IPS DF 6.9 (cell line): ENCODE data around the gene INO80D.

Experiments
- DNase-seq: peaks from one replicate; pipeline ENCODE4 v3.0.0-alpha.2; 2013; ENCODE audit warnings: low read depth, low spot score
- H3K27ac ChIP-seq: one replicate; pipeline ENCODE4 v1.5.1; 2013; ENCODE audit warnings: low read length, control low read depth
- H3K27me3 ChIP-seq: 2 replicates; pipeline ENCODE4 v1.6.1; 2013; ENCODE audit warnings: mild to moderate bottlenecking, low read length; ENCODE audit not compliant: control insufficient read depth, insufficient read depth
- H3K36me3 ChIP-seq: 2 replicates; pipeline ENCODE4 v1.6.1; 2013; ENCODE audit warnings: low read length; ENCODE audit not compliant: control insufficient read depth, insufficient read depth
- H3K4me1 ChIP-seq: 2 replicates; pipeline ENCODE4 v1.6.1; 2013; ENCODE audit warnings: low read length; ENCODE audit not compliant: control insufficient read depth, insufficient read depth
- H3K4me3 ChIP-seq: 2 replicates; pipeline ENCODE4 v1.5.1; 2013; ENCODE audit warnings: mild to moderate bottlenecking, low read length
- H3K9me3 ChIP-seq: 2 replicates; pipeline ENCODE4 v1.6.1; 2013; ENCODE audit warnings: low read length, inconsistent platforms; ENCODE audit not compliant: control insufficient read depth, insufficient read depth
- WGBS: extraction: QIAGEN DNeasy Blood & Tissue Kit; methylation state at CpG from one replicate; pipeline ENCODE4 v1.1.7; 2013; ENCODE audit warnings: mixed read lengths, missing lambda C conversion rate; ENCODE audit not compliant: insufficient read length, insufficient coverage; 5-methylcytosine and 5-hydroxymethylcytosine counted together

INO80D gene

GRCh38 chr2:205965707-205966106 is 120.3 kb downstream of the INO80D start:
- no peak for DNase-seq
- no CpG with 5 or more reads among the region's 15 CpGs for WGBS

GRCh38 chr2:205964111-205964761 is 121.7 kb downstream of the INO80D start:
- Histone ChIP-seq H3K4me1 (peaks cover 2% of the 10 kb centered on the region), H3K27ac (no peak overlapping the region), H3K4me3 (no peak overlapping the region), H3K36me3 (no peaks in the 10 kb centered on the region), H3K9me3 (no peaks in the 10 kb centered on the region), H3K27me3 (no peaks in the 10 kb centered on the region)
- no peak for DNase-seq
- no CpG with 5 or more reads among the region's 8 CpGs for whole genome bisulfite sequencing

More at GRCh38 chr2:205965707-205966106, 120.3 kb downstream of the INO80D start:
- H3K9me3 ChIP-seq, result no peaks in the 10 kb centered on the region
- no peaks in the 10 kb centered on the region for H3K36me3 ChIP-seq
- H3K27me3 ChIP-seq, result no peaks in the 10 kb centered on the region
- peaks cover 3% of the 10 kb centered on the region for H3K4me1 ChIP-seq
- H3K4me3 ChIP-seq, result no peak overlapping the region
- H3K27ac ChIP-seq, result no peak overlapping the region

- Histone ChIP-seq H3K27me3 (no peaks in the 10 kb centered on the region), H3K4me3 (no peak overlapping the region), H3K9me3 (no peaks in the 10 kb centered on the region), H3K4me1 (peaks cover 2% of the 10 kb centered on the region; the same call in 1 of the 2 replicates), H3K36me3 (no peaks in the 10 kb centered on the region), H3K27ac (no peak overlapping the region)
- DNase-seq, result no peak
- no CpG with 5 or more reads among the region's 9 CpGs for WGBS
Observed at GRCh38 chr2:205959521-205959920, 126.5 kb downstream of the INO80D start.

GRCh38 chr2:205957452-205958154 is 128.4 kb downstream of the INO80D start:
- H3K36me3 ChIP-seq, result no peaks in the 10 kb centered on the region
- peaks cover 2% of the 10 kb centered on the region; the same call in 1 of the 2 replicates for H3K4me1 ChIP-seq
- no CpG with 5 or more reads among the region's 11 CpGs for WGBS
- H3K9me3 ChIP-seq, result no peaks in the 10 kb centered on the region
- no peaks in the 10 kb centered on the region for H3K27me3 ChIP-seq
- H3K27ac ChIP-seq, result no peak overlapping the region
- DNase-seq, result no peak
- H3K4me3 ChIP-seq, result no peak overlapping the region

- Histone ChIP-seq H3K9me3 (no peaks in the 10 kb centered on the region), H3K4me3 (no peak overlapping the region), H3K27ac (no peak overlapping the region), H3K36me3 (no peaks in the 10 kb centered on the region), H3K4me1 (peaks cover 2% of the 10 kb centered on the region; the same call in 1 of the 2 replicates), H3K27me3 (no peaks in the 10 kb centered on the region)
- no CpG with 5 or more reads among the region's 5 CpGs for WGBS
- no peak for DNase-seq
Observed at GRCh38 chr2:205954707-205955106, 131.3 kb downstream of the INO80D start.

GRCh38 chr2:205952282-205952681 is 133.7 kb downstream of the INO80D start:
- Histone ChIP-seq H3K27ac (no peak overlapping the region), H3K4me3 (no peak overlapping the region), H3K4me1 (no peaks in the 10 kb centered on the region), H3K9me3 (no peaks in the 10 kb centered on the region), H3K36me3 (no peaks in the 10 kb centered on the region), H3K27me3 (no peaks in the 10 kb centered on the region)
- DNase-seq, result no peak
- WGBS, result no CpG with 5 or more reads among the region's 2 CpGs

- Histone ChIP-seq H3K4me3 (no peak overlapping the region), H3K9me3 (no peaks in the 10 kb centered on the region), H3K27ac (no peak overlapping the region), H3K27me3 (no peaks in the 10 kb centered on the region), H3K36me3 (no peaks in the 10 kb centered on the region), H3K4me1 (peaks cover 3% of the 10 kb centered on the region)
- no CpG with 5 or more reads among the region's 7 CpGs for WGBS
- DNase-seq, result no peak
Observed at GRCh38 chr2:205948883-205949282, 137.1 kb downstream of the INO80D start.

GRCh38 chr2:205948496-205948837 is 137.5 kb downstream of the INO80D start:
- no peak for DNase-seq
- no peak overlapping the region for H3K27ac ChIP-seq
- H3K36me3 ChIP-seq, result no peaks in the 10 kb centered on the region
- H3K9me3 ChIP-seq, result no peaks in the 10 kb centered on the region
- H3K27me3 ChIP-seq, result no peaks in the 10 kb centered on the region
- peaks cover 3% of the 10 kb centered on the region for H3K4me1 ChIP-seq
- H3K4me3 ChIP-seq, result no peak overlapping the region
- no CpG with 5 or more reads among the region's 5 CpGs for WGBS

GRCh38 chr2:205947621-205948495 is 138.1 kb downstream of the INO80D start:
- WGBS, result no CpG with 5 or more reads among the region's 15 CpGs
- no peaks in the 10 kb centered on the region for H3K9me3 ChIP-seq
- DNase-seq, result peak; percentile 60
- H3K4me1 ChIP-seq, result peaks cover 3% of the 10 kb centered on the region
- H3K36me3 ChIP-seq, result no peaks in the 10 kb centered on the region
- H3K27me3 ChIP-seq, result no peaks in the 10 kb centered on the region
- no peak overlapping the region for H3K27ac ChIP-seq
- no peak overlapping the region for H3K4me3 ChIP-seq

GRCh38 chr2:205946226-205946625 is 139.7 kb downstream of the INO80D start:
- no peak for DNase-seq
- H3K27me3 ChIP-seq, result no peaks in the 10 kb centered on the region
- no CpG with 5 or more reads among the region's 7 CpGs for WGBS
- no peak overlapping the region for H3K4me3 ChIP-seq
- H3K36me3 ChIP-seq, result no peaks in the 10 kb centered on the region
- peaks cover 3% of the 10 kb centered on the region for H3K4me1 ChIP-seq
- no peak overlapping the region for H3K27ac ChIP-seq
- H3K9me3 ChIP-seq, result no peaks in the 10 kb centered on the region
